DND-41 (cell line): ENCODE measurements around the gene RBAK.

ENCODE experiments used
- ATAC-seq: fragments of 200-7000 bp; cut with Tn5 transposase; 3 replicates; pipeline ENCODE4 v1.9.1; 2021; ENCODE audit warnings: low read depth; ENCODE audit not compliant: insufficient read depth
- DNase-seq: peaks from one replicate; pipeline ENCODE4 v3.0.0-alpha.2; 2020
- H2AFZ ChIP-seq: 2 replicates; pipeline ENCODE4 v1.6.0; 2012; ENCODE audit warnings: low read depth, low read length
- H3K27ac ChIP-seq: 2 replicates; pipeline ENCODE4 v1.5.1; 2012; ENCODE audit warnings: low read length, inconsistent platforms
- H3K27me3 ChIP-seq: fragments of 200-600 bp; sonication (generic); 2 replicates; pipeline ENCODE4 v1.6.0; 2012; ENCODE audit warnings: low read length, mild to moderate bottlenecking, inconsistent platforms; ENCODE audit not compliant: insufficient read depth, poor library complexity
- H3K36me3 ChIP-seq: 2 replicates; pipeline ENCODE4 v1.5.1; 2012; ENCODE audit warnings: low read length, inconsistent platforms; ENCODE audit not compliant: insufficient read depth
- H3K4me1 ChIP-seq: 2 replicates; pipeline ENCODE4 v1.5.1; 2012; ENCODE audit warnings: mild to moderate bottlenecking, low read length; ENCODE audit not compliant: insufficient read depth
- H3K4me2 ChIP-seq: 2 replicates; pipeline ENCODE4 v1.6.0; 2012; ENCODE audit warnings: mild to moderate bottlenecking, moderate library complexity, low read length, inconsistent platforms; ENCODE audit not compliant: insufficient read depth
- H3K4me3 ChIP-seq, 2 experiments: fragments of 200-600 bp in 1 of 2; shearing (Covaris generic) in 1 of 2; 2 replicates each; pipeline ENCODE4 v1.5.1; 2012 to 2016; ENCODE audit warnings: inconsistent platforms in 2 of 2, low read length in 2 of 2, mild to moderate bottlenecking in 2 of 2, low read depth in 1 of 2, moderate library complexity in 1 of 2
- H3K79me2 ChIP-seq: 2 replicates; pipeline ENCODE4 v1.6.0; 2012; ENCODE audit warnings: low read length, inconsistent platforms; ENCODE audit not compliant: insufficient read depth
- H3K9ac ChIP-seq: 2 replicates; pipeline ENCODE4 v1.6.0; 2012; ENCODE audit warnings: low read depth, mild to moderate bottlenecking, inconsistent platforms, low read length, moderate library complexity
- H3K9me3 ChIP-seq: 2 replicates; pipeline ENCODE4 v1.5.1; 2012; ENCODE audit warnings: low read length, moderate library complexity, mild to moderate bottlenecking, inconsistent platforms; ENCODE audit not compliant: insufficient read depth, severe bottlenecking
- H4K20me1 ChIP-seq: 2 replicates; pipeline ENCODE4 v1.6.0; 2012; ENCODE audit warnings: low read length; ENCODE audit not compliant: insufficient read depth
- CTCF ChIP-seq: IDR thresholded peaks from 2 replicates; pipeline ENCODE4 v1.5.1; 2012; ENCODE audit warnings: borderline replicate concordance, low read length, moderate library complexity, mild to moderate bottlenecking; ENCODE audit not compliant: poor library complexity, severe bottlenecking; ENCODE audit errors: extremely low read depth
- EZH2 ChIP-seq: IDR thresholded peaks from 3 replicates; pipeline ENCODE4 v1.6.1; 2012; ENCODE audit warnings: borderline replicate concordance, low read depth, mild to moderate bottlenecking, moderate library complexity, low read length, inconsistent platforms; ENCODE audit not compliant: severe bottlenecking

RBAK gene

GRCh38 chr7:4998910-4999309 lies 46.8 kb upstream of the RBAK start:
- Histone ChIP-seq H3K79me2 (no peaks in the 10 kb centered on the region; the same call in 1 of the 2 replicates), H3K27me3 (no peaks in the 10 kb centered on the region), H2AFZ (no peak overlapping the region), H3K9ac (no peak overlapping the region), H3K4me3 (no peak overlapping the region), H3K4me1 (no peaks in the 10 kb centered on the region), H3K9me3 (no peaks in the 10 kb centered on the region), H4K20me1 (peaks cover 14% of the 10 kb centered on the region), H3K36me3 (peaks cover 60% of the 10 kb centered on the region), H3K27ac (no peak overlapping the region), H3K4me2 (no peak overlapping the region)
- ATAC-seq (no peak), DNase-seq (no peak)
- TF ChIP-seq EZH2 (no peak), CTCF (no peak)

GRCh38 chr7:4999369-4999950 lies 46.2 kb upstream of the RBAK start:
- Histone ChIP-seq H4K20me1 (peaks cover 14% of the 10 kb centered on the region), H3K4me3 (no peak overlapping the region), H3K4me2 (no peak overlapping the region), H3K9me3 (no peaks in the 10 kb centered on the region), H2AFZ (no peak overlapping the region), H3K4me1 (no peaks in the 10 kb centered on the region), H3K36me3 (peaks cover 54% of the 10 kb centered on the region), H3K9ac (no peak overlapping the region), H3K27me3 (no peaks in the 10 kb centered on the region), H3K79me2 (no peaks in the 10 kb centered on the region), H3K27ac (no peak overlapping the region)
- ATAC-seq (no peak), DNase-seq (no peak)
- no peak for TF ChIP-seq EZH2
- TF ChIP-seq CTCF, result no peak

DNA sequence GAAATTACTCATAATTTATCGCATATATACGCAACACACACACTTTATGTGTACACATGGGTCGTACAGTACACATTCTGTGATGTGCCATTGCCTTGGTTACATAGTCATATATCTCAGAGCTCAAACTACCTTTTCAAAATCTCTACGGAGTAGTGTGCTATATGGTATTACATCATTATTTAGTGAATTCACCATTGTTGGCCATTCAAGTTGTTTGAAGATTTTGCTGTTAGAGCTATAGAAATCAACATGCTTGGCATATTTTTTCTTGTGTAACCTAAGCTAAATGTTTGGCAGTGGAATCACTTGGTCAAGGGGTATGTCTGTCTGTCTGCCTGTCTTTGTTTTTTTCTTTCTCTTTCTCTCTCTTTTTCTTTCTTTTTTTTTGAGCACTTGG lies 44.7 kb upstream of the RBAK start:
- H3K4me1 ChIP-seq, result no peaks in the 10 kb centered on the region
- H2AFZ ChIP-seq, result no peak overlapping the region
- peaks cover 47% of the 10 kb centered on the region for H3K36me3 ChIP-seq
- H4K20me1 ChIP-seq, result peaks cover 7% of the 10 kb centered on the region; the same call in 1 of the 2 replicates
- DNase-seq (no peak), ATAC-seq (no peak)
- TF ChIP-seq EZH2, result no peak
- TF ChIP-seq CTCF, result no peak
- no peak overlapping the region for H3K9ac ChIP-seq
- H3K9me3 ChIP-seq, result no peaks in the 10 kb centered on the region
- H3K4me3 ChIP-seq, result no peak overlapping the region
- H3K4me2 ChIP-seq, result no peak overlapping the region
- H3K79me2 ChIP-seq, result no peaks in the 10 kb centered on the region
- H3K27ac ChIP-seq, result no peak overlapping the region
- no peaks in the 10 kb centered on the region for H3K27me3 ChIP-seq
